ENCODE results near the gene SPACA9.
A peak's percentile ranks its signal among the peaks of the same experiment; 100 is the strongest.

The SPACA9 gene

GRCh38 chr9:132877458-132877823 is 1.3 kb upstream of the SPACA9 start:
- H3K4me1 Mint-ChIP-seq, result peaks cover 15% of the 10 kb centered on the region
- ATAC-seq (ENCODE audit: low read depth) (no peak), DNase-seq (ENCODE audit: low spot score in 2 of 2) (no peak)
- no peaks in the 10 kb centered on the region for H3K27me3 Mint-ChIP-seq
- H3K9me3 Mint-ChIP-seq, result no peaks in the 10 kb centered on the region
- H3K36me3 Mint-ChIP-seq, result no peaks in the 10 kb centered on the region
- H3K4me3 Mint-ChIP-seq, result peak overlapping the region; percentile 84
- peak overlapping the region; percentile 92 for H3K27ac Mint-ChIP-seq

DNA sequence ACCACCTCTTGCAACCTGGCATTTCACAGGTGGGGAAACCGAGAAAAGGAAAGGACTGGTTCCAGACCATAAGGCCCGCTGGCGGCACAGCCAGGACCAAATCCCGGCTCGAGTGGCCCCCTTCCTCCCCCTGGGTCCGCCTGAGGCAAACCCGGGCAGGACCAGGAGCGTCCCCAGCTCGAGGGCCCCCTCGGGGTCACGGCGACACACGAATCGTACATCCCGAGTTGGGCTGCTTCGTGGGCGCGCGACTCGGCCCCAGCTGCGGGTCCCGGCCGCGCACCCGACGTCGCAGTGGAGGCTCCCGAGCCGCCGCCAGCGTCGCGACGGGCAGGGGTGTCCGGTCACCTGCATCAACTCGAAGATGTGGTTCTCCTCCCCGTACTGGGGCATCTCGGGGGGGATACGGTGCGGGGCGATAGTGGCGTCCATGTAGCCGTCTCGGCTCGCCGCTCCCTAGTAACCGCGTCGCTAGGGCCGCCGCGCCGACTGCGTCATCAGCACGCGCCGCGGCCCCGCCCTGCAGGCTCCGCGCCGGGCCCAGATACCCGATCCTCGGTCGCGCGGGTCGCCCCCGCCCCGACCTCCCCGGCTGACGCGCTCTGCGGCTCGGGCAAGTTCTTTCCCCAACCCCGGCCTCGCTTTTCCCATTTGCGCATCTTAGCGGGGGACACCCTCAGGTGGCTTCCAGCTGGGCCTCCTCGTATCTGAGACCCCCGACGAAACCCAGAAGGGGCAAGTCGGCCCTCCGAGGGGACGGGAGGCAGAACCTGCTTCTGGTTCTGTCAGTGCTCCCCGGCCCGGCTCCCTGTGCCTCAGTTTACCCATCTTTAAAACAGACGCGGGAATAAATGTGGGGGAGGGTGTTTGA is 639 bp upstream of the SPACA9 start, which contains the start of gene AK8:
Gene AK8, minus strand, starts transcription at position 461 of the 871 bp plus-strand sequence. Its CDS starts 29 bp downstream, at position 432.
- peak; percentile 91 for ATAC-seq (ENCODE audit: low read depth)
- no peaks in the 10 kb centered on the region for H3K36me3 Mint-ChIP-seq
- peaks cover 20% of the 10 kb centered on the region for H3K4me1 Mint-ChIP-seq
- DNase-seq (ENCODE audit: low spot score in 2 of 2), result peak; percentile 76 to 87
- peak within 1 kb of the TSS; percentile 92 for H3K27ac Mint-ChIP-seq
- H3K27me3 Mint-ChIP-seq, result no peaks in the 10 kb centered on the region
- no peaks in the 10 kb centered on the region for H3K9me3 Mint-ChIP-seq
- H3K4me3 Mint-ChIP-seq, result peak within 1 kb of the TSS; percentile 88

DNA sequence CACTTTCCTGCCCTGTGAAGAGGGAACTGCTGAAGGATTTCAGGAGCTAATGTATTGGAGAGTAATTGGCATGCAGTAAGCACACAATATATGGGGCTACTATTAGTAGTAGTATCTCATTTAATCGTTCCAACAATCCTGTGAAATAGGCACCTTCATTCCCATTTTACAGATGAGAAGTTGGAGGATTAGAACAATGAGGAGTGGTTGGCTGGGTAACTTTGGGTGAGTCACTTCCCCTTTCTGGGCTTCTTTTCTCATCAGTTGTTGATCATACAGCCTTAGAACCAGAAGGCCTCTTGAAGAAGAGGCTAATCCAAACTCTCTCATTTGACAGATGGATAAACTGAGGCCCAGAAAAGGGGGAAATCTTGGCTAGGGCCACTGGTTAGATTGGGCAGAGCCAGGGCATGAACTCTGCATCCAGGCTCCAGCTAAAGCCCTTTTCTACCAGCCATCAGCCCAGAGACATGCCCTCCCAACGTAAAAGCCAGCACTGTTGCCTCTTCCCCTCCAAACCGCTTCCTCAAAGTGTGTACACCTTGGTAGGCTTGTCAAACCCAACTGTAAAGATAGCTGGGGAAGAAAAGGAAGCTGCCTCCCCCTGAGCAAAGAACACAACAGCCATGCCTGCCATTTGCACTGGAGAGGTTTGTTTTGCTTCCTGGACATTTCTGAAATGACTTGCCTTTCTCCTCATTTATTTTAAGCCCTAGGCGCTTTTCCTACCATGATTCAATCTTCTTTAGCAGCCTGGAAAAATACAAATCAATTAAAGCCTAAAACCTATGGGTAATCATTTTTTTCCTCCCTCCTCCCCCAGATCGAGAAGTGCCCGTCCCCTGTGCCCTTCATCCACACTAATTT is 992 bp downstream of the SPACA9 start:
- ATAC-seq (ENCODE audit: low read depth) (peak; percentile 20), DNase-seq (ENCODE audit: low spot score in 2 of 2) (no peak)
- peaks cover 17% of the 10 kb centered on the region for H3K4me1 Mint-ChIP-seq
- H3K36me3 Mint-ChIP-seq, result peaks cover 2% of the 10 kb centered on the region
- H3K9me3 Mint-ChIP-seq, result no peaks in the 10 kb centered on the region
- peak overlapping the region; percentile 92 for H3K27ac Mint-ChIP-seq
- no peaks in the 10 kb centered on the region for H3K27me3 Mint-ChIP-seq
- peak overlapping the region; percentile 88 for H3K4me3 Mint-ChIP-seq

GRCh38 chr9:132880324-132880661 is 1.6 kb downstream of the SPACA9 start:
- DNase-seq (ENCODE audit: low spot score in 2 of 2) (no peak), ATAC-seq (ENCODE audit: low read depth) (no peak)
- no peaks in the 10 kb centered on the region for H3K27me3 Mint-ChIP-seq
- peak overlapping the region; percentile 44 for H3K4me3 Mint-ChIP-seq
- H3K27ac Mint-ChIP-seq, result peak overlapping the region; percentile 92
- peaks cover 17% of the 10 kb centered on the region for H3K4me1 Mint-ChIP-seq
- no peaks in the 10 kb centered on the region for H3K9me3 Mint-ChIP-seq
- peaks cover 2% of the 10 kb centered on the region for H3K36me3 Mint-ChIP-seq

DNA sequence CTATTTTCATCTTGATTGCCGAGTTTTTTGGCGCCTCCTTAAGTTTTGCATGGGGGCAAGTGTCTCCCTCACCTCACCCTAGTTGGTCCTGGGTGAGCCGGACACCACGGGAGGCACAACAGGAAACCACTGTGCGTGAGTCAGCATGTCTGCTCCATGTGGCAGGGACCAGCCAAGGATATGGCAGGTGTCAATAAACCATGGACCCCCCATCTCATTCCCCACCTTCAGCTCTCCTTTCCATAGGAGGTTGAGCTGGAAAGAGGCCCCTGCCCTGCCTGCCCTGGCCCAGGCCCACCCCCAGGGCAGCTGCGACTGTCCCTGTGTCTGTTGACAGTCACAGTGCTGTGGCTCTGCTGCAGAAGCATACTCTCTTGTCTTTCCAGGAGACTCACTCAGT is 3.1 kb downstream of the SPACA9 start:
- no peak for DNase-seq (ENCODE audit: low spot score in 2 of 2)
- H3K9me3 Mint-ChIP-seq, result no peaks in the 10 kb centered on the region
- H3K4me3 Mint-ChIP-seq, result no peak overlapping the region
- peaks cover 27% of the 10 kb centered on the region for H3K4me1 Mint-ChIP-seq
- peaks cover 2% of the 10 kb centered on the region for H3K36me3 Mint-ChIP-seq
- no peak for ATAC-seq (ENCODE audit: low read depth)
- no peaks in the 10 kb centered on the region for H3K27me3 Mint-ChIP-seq
- H3K27ac Mint-ChIP-seq, result no peak overlapping the region

GRCh38 chr9:132882616-132883015 is 3.9 kb downstream of the SPACA9 start:
- Mint-ChIP-seq H3K9me3 (no peaks in the 10 kb centered on the region), H3K4me1 (peaks cover 29% of the 10 kb centered on the region), H3K4me3 (no peak overlapping the region), H3K27ac (no peak overlapping the region), H3K27me3 (no peaks in the 10 kb centered on the region), H3K36me3 (peaks cover 2% of the 10 kb centered on the region)
- DNase-seq (ENCODE audit: low spot score in 2 of 2) (no peak), ATAC-seq (ENCODE audit: low read depth) (no peak)

GRCh38 chr9:132883349-132884294 is 4.9 kb downstream of the SPACA9 start:
- Mint-ChIP-seq H3K27ac (no peak overlapping the region), H3K9me3 (no peaks in the 10 kb centered on the region), H3K27me3 (no peaks in the 10 kb centered on the region), H3K4me3 (no peak overlapping the region), H3K36me3 (peaks cover 2% of the 10 kb centered on the region), H3K4me1 (peaks cover 34% of the 10 kb centered on the region)
- DNase-seq (ENCODE audit: low spot score in 2 of 2), result no peak
- no peak for ATAC-seq (ENCODE audit: low read depth)

GRCh38 chr9:132885720-132886333 is 7.1 kb downstream of the SPACA9 start:
- no peaks in the 10 kb centered on the region for H3K27me3 Mint-ChIP-seq
- DNase-seq (ENCODE audit: low spot score in 2 of 2), result no peak
- H3K27ac Mint-ChIP-seq, result no peak overlapping the region
- H3K4me3 Mint-ChIP-seq, result no peak overlapping the region
- H3K4me1 Mint-ChIP-seq, result peaks cover 27% of the 10 kb centered on the region
- H3K36me3 Mint-ChIP-seq, result peaks cover 2% of the 10 kb centered on the region
- ATAC-seq (ENCODE audit: low read depth), result peak; percentile 19
- H3K9me3 Mint-ChIP-seq, result no peaks in the 10 kb centered on the region

- ATAC-seq (ENCODE audit: low read depth), result no peak
These were observed 7.6 kb downstream of the SPACA9 start for GRCh38 chr9:132886334-132886725.

DNA sequence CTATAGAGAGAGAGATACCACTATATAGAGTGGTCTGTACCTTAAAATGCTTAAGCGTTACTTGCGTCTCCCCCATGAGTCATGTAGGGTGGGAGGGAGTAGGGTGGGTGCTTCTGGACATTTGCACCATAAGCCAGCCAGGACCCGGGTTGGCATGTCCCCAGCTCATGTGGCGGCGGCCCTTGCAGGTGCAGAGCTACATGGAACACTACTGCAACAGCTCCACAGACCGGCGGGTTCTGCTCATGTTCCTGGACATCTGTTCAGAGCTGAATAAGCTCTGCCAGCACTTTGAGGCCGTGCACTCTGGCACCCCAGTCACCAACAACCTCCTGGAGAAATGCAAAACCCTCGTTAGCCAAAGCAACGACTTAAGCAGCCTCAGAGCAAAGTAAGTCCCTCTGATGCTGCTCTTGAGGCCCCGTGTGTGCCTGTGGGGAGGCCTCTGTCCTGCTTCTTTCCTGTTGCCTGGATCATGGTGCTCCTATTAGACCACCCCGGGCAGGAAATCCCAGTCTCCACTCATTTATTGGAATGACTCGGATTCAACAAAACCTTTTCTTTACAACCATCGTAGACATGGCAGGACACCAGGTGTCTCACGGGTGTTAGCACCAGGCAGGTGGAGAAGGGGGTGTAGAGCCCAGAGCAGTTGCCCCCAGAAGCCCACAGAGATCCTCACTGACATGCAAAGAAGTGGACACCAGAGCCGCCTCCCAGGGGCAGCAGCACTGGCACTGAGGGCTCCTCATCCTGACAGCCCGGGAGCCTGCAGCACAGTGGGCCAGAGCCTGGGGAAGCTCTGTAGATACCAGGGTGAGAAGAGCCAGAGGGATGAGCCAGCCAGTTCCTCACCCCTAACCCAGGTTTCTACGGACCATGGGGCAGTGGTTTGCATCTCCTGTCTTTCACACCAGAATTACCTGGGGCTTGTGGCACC is 8.8 kb downstream of the SPACA9 start:
- Mint-ChIP-seq H3K27ac (no peak overlapping the region), H3K4me3 (peak overlapping the region; percentile 51), H3K9me3 (no peaks in the 10 kb centered on the region), H3K27me3 (no peaks in the 10 kb centered on the region), H3K4me1 (peaks cover 27% of the 10 kb centered on the region), H3K36me3 (peaks cover 2% of the 10 kb centered on the region)
- ATAC-seq (ENCODE audit: low read depth), result no peak
- no peak for DNase-seq (ENCODE audit: low spot score in 2 of 2)

More at GRCh38 chr9:132886334-132886725, 7.6 kb downstream of the SPACA9 start:
- Mint-ChIP-seq H3K4me3 (no peak overlapping the region), H3K27me3 (no peaks in the 10 kb centered on the region), H3K9me3 (no peaks in the 10 kb centered on the region), H3K36me3 (peaks cover 2% of the 10 kb centered on the region), H3K27ac (no peak overlapping the region), H3K4me1 (peaks cover 27% of the 10 kb centered on the region)
- DNase-seq (ENCODE audit: low spot score in 2 of 2), result no peak

DNA sequence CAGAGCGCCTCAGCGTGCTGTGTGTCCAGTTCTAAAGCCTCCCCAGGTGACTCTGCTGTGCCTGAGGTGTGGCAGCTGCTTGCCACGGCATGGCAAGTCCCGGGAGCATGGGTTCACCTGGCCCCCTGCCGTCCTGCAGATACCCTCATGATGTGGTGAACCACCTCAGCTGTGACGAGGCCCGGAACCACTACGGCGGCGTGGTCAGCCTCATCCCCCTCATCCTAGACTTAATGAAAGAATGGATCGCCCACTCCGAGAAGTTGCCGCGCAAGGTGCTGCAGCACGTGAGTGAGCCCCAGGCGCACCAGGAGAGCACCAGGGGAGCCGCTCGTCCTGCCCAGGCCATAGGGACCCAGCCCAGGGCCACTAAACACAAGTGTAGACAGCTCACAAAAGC is 9.5 kb downstream of the SPACA9 start:
- H3K27me3 Mint-ChIP-seq, result no peaks in the 10 kb centered on the region
- peaks cover 2% of the 10 kb centered on the region for H3K36me3 Mint-ChIP-seq
- DNase-seq (ENCODE audit: low spot score in 2 of 2), result peak in 1 of 2 donors; percentile 28
- ATAC-seq (ENCODE audit: low read depth), result peak; percentile 14
- no peaks in the 10 kb centered on the region for H3K9me3 Mint-ChIP-seq
- peak overlapping the region; percentile 51 for H3K4me3 Mint-ChIP-seq
- H3K27ac Mint-ChIP-seq, result peak overlapping the region; percentile 92
- peaks cover 23% of the 10 kb centered on the region for H3K4me1 Mint-ChIP-seq

GRCh38 chr9:132892400-132892799 is 13.7 kb downstream of the SPACA9 start:
- Mint-ChIP-seq H3K9me3 (no peaks in the 10 kb centered on the region), H3K27me3 (no peaks in the 10 kb centered on the region), H3K4me3 (no peak overlapping the region), H3K36me3 (peaks cover 10% of the 10 kb centered on the region), H3K27ac (peak overlapping the region; percentile 35), H3K4me1 (peaks cover 10% of the 10 kb centered on the region)
- DNase-seq (ENCODE audit: low spot score in 2 of 2) (no peak), ATAC-seq (ENCODE audit: low read depth) (no peak)

All from memory B cell (primary cell).